Progenitor cell of endocrine pancreas (in vitro differentiated cells): Measurements from ENCODE around the gene RHBDL1. TPM values are rescaled to one million over a fixed set of nuclear protein-coding genes. Genes with fewer than 3 reads are reported as not detected.
A peak's percentile ranks its signal among the peaks of the same experiment; 100 is the strongest.

Experiments used
- DNase-seq: peaks from one replicate; pipeline ENCODE4 v3.0.0; 2021; ENCODE audit warnings: low spot score; ENCODE audit not compliant: unreplicated experiment
- H3K27ac Mint-ChIP-seq: 2 replicates; pipeline ENCODE4 v1.8.0; 2021; ENCODE audit warnings: mild to moderate bottlenecking, moderate library complexity, mixed read lengths
- H3K27me3 Mint-ChIP-seq: 2 replicates; pipeline ENCODE4 v1.8.0; 2021; ENCODE audit warnings: mixed read lengths
- H3K36me3 Mint-ChIP-seq: 2 replicates; pipeline ENCODE4 v1.8.0; 2022; ENCODE audit warnings: mixed read lengths; ENCODE audit not compliant: insufficient read depth
- H3K4me1 Mint-ChIP-seq: 2 replicates; pipeline ENCODE4 v1.8.0; 2021; ENCODE audit warnings: low read depth, mixed read lengths
- H3K4me3 Mint-ChIP-seq: 2 replicates; pipeline ENCODE4 v1.8.0; 2021; ENCODE audit warnings: low read depth, mild to moderate bottlenecking, moderate library complexity, mixed read lengths
- H3K9me3 Mint-ChIP-seq: 2 replicates; pipeline ENCODE4 v1.8.0; 2021; ENCODE audit warnings: low read depth, mixed read lengths
- CTCF ChIP-seq: fragments of 200-600 bp; sonication (generic); IDR thresholded peaks from one replicate; pipeline ENCODE4 v1.5.0; 2021; ENCODE audit warnings: antibody characterized with exemption, mild to moderate bottlenecking; ENCODE audit not compliant: unreplicated experiment
- total RNA-seq: library from RNA; stranded (reverse); gene quantifications from 2 replicates; pipeline ENCODE4 v1.2.1, GENCODE V29; 2021

Gene RHBDL1
- total RNA-seq, 1 donor from 2014 or later: 5.2 TPM

- DNase-seq: peak; percentile 53
- H3K27ac Mint-ChIP-seq: peak overlapping the region; percentile 59
- peaks cover 10% of the 10 kb centered on the region for H3K4me1 Mint-ChIP-seq
- H3K36me3 Mint-ChIP-seq: peaks cover 7% of the 10 kb centered on the region
- peak overlapping the region; percentile 61 for H3K4me3 Mint-ChIP-seq
- peaks cover 4% of the 10 kb centered on the region for H3K27me3 Mint-ChIP-seq
- no peak for TF ChIP-seq CTCF
- no peaks in the 10 kb centered on the region for H3K9me3 Mint-ChIP-seq
Measured at GRCh38 chr16:678858-679813, 3.7 kb downstream of the RHBDL1 start.

- Mint-ChIP-seq H3K4me3 (peak within 1 kb of the TSS; percentile 79), H3K36me3 (peaks cover 7% of the 10 kb centered on the region), H3K9me3 (no peaks in the 10 kb centered on the region), H3K27me3 (peaks cover 2% of the 10 kb centered on the region), H3K4me1 (peaks cover 10% of the 10 kb centered on the region), H3K27ac (peak within 1 kb of the TSS; percentile 85)
- DNase-seq: peak; percentile 82
- TF ChIP-seq CTCF: no peak
Measured at GRCh38 chr16:679814-680624, 4.5 kb downstream of the RHBDL1 start, which contains the start of gene STUB1. Gene STUB1, plus strand, starts transcription at chr16:680410. Its CDS starts 116 bp downstream, at chr16:680526.

- Mint-ChIP-seq H3K36me3 (peaks cover 7% of the 10 kb centered on the region), H3K27me3 (no peaks in the 10 kb centered on the region), H3K27ac (no peak overlapping the region), H3K9me3 (no peaks in the 10 kb centered on the region), H3K4me3 (peak overlapping the region; percentile 79), H3K4me1 (peaks cover 10% of the 10 kb centered on the region)
- DNase-seq: no peak
- TF ChIP-seq CTCF: no peak
Measured at GRCh38 chr16:680625-680945, 5.1 kb downstream of the RHBDL1 start.

- Mint-ChIP-seq H3K4me3 (peak overlapping the region; percentile 79), H3K36me3 (peaks cover 8% of the 10 kb centered on the region), H3K27me3 (no peaks in the 10 kb centered on the region), H3K9me3 (no peaks in the 10 kb centered on the region), H3K27ac (peak overlapping the region; percentile 67), H3K4me1 (peaks cover 11% of the 10 kb centered on the region)
- TF ChIP-seq CTCF: no peak
- no peak for DNase-seq
Measured at GRCh38 chr16:680967-681745, 5.7 kb downstream of the RHBDL1 start.
